Measurements from ENCODE around the gene ATP6V0B.

Gene ATP6V0B

DNA sequence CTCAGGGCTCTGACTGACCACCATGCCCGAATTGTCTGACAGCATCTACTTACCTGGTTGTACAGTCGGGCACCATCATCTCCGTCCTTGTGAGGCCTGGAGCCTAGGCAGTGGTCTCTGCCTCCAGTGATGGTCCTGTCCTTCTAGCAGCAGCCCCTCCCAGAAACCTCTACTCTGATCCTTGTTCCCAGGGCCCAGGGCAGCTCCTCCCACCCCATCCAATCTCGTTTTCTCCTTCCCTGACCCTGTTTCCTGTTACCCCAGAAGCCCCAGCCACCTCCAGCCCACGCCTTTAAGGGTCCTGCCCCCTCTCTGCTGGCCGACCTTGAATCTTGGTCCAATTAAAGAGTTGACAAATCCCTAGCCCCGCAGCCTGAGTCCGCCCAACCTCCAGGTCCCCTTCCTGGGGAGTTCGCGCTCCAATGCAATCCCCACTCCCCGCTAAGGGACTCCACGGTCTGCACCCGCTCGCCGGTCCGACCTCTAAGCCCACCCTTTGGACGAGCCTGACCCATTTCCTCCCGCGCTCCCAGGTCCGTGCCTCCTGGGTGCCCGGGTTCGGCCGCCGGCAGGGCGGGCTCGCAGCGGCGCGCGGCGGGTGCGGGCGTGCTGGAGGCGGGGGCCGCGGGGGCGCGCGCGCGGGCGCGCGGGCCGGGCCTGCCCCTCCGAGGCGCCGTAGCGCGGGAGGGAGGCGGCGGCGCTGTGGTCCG lies 3.9 kb downstream of the ATP6V0B start, which contains the start of gene B4GALT2:
TSS of gene B4GALT2 (plus strand) at position 660 of the 710 bp plus-strand sequence. CDS start 1,951 bp downstream, outside the sequence.
- TF ChIP-seq, protein P1, sequence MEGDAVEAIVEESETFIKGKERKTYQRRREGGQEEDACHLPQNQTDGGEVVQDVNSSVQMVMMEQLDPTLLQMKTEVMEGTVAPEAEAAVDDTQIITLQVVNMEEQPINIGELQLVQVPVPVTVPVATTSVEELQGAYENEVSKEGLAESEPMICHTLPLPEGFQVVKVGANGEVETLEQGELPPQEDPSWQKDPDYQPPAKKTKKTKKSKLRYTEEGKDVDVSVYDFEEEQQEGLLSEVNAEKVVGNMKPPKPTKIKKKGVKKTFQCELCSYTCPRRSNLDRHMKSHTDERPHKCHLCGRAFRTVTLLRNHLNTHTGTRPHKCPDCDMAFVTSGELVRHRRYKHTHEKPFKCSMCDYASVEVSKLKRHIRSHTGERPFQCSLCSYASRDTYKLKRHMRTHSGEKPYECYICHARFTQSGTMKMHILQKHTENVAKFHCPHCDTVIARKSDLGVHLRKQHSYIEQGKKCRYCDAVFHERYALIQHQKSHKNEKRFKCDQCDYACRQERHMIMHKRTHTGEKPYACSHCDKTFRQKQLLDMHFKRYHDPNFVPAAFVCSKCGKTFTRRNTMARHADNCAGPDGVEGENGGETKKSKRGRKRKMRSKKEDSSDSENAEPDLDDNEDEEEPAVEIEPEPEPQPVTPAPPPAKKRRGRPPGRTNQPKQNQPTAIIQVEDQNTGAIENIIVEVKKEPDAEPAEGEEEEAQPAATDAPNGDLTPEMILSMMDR (IDR thresholded peaks at IDR 0.05): no peak
- peak; percentile 63 for DNase-seq
- H3K4me1 Mint-ChIP-seq: peaks cover 78% of the 10 kb centered on the region
- H3K36me3 Mint-ChIP-seq (ENCODE audit: low read depth): peaks cover 25% of the 10 kb centered on the region
- peak within 1 kb of the TSS; percentile 93 for H3K4me3 Mint-ChIP-seq
- no peaks in the 10 kb centered on the region for H3K9me3 Mint-ChIP-seq
- peaks cover under 1% of the 10 kb centered on the region for H3K27me3 Mint-ChIP-seq (ENCODE audit: low read depth, poor library complexity)
- H3K27ac Mint-ChIP-seq: peak within 1 kb of the TSS; percentile 80

DNA sequence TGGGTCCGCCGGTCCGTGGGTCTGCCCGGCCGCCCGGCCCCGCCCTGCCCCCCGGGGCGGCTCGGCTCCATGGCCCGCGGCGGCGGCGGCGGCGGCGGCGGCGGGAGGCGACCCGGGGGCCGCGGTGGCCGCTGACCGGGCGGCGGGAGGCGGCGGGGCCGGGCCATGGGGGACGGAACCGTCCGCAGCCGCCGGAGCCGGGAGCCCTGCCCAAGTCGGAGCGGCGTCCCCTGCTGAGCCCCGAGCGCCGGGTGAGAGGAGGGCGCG lies 4.4 kb downstream of the ATP6V0B start:
- Mint-ChIP-seq H3K9me3 (no peaks in the 10 kb centered on the region), H3K27me3 (ENCODE audit: low read depth, poor library complexity) (no peaks in the 10 kb centered on the region), H3K36me3 (ENCODE audit: low read depth) (peaks cover 27% of the 10 kb centered on the region), H3K27ac (no peak overlapping the region), H3K4me1 (peaks cover 78% of the 10 kb centered on the region), H3K4me3 (no peak overlapping the region)
- TF ChIP-seq, protein P1 (IDR thresholded peaks at IDR 0.05): no peak
- DNase-seq: no peak

- Mint-ChIP-seq H3K27me3 (ENCODE audit: low read depth, poor library complexity) (no peaks in the 10 kb centered on the region), H3K4me3 (peak overlapping the region; percentile 91), H3K4me1 (peaks cover 78% of the 10 kb centered on the region), H3K9me3 (no peaks in the 10 kb centered on the region), H3K36me3 (ENCODE audit: low read depth) (peaks cover 30% of the 10 kb centered on the region), H3K27ac (no peak overlapping the region)
- DNase-seq: peak; percentile 56
- TF ChIP-seq, protein P1 (IDR thresholded peaks at IDR 0.05): no peak
Observed at GRCh38 chr1:43979528-43980254, 4.9 kb downstream of the ATP6V0B start.

DNA sequence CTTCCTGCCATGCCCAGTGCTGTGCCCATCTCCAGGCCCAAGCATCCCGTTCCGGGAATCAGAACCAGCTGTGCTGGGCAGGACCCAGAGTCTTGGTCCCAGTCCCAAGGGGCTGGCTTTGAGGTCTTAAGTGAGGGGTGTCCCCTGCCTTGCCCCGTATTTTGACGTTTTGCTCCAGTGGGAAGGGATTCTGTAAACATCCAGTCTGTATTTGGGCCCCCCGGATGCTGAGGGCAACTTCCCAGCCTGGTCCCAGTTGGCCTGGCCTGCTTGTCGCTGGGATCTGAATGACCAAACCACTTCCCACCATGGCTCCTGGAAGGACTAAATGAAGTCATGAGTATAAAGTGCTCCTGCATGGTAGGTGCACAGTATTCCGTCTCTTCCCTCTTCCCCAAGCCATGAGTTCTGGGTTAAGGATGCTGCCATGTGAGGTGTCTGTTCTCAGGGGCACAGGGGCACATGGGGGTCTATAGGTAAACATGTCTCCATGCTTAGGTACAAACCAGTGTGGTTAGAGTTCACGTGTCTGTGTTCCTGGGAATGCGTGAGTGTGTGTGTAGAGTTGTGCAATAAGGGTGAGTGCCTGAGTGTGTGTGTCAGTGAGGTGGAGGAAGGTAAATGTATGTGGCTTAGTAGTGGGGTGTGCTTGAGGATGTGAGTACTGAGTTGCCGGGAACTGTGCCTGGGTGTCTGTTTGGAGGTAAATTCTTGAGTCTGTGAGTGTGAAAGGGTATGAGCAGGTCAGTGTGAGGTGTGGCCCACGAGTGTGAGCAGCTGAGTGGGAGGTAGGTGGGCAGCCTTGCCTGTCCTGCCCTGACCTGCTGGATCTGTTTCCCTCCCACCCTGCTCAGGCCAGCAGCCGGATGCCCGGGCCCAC lies 5.7 kb downstream of the ATP6V0B start:
- TF ChIP-seq, protein P1 (IDR thresholded peaks at IDR 0.05): no peak
- H3K27ac Mint-ChIP-seq: peak overlapping the region; percentile 56
- peaks cover 80% of the 10 kb centered on the region for H3K4me1 Mint-ChIP-seq

GRCh38 chr1:43981135-43981491 lies 6.4 kb downstream of the ATP6V0B start:
- H3K27ac Mint-ChIP-seq: no peak overlapping the region
- H3K9me3 Mint-ChIP-seq: no peaks in the 10 kb centered on the region
- H3K27me3 Mint-ChIP-seq (ENCODE audit: low read depth, poor library complexity): no peaks in the 10 kb centered on the region
- TF ChIP-seq, protein P1 (IDR thresholded peaks at IDR 0.05): no peak
- DNase-seq: no peak
- H3K36me3 Mint-ChIP-seq (ENCODE audit: low read depth): peaks cover 39% of the 10 kb centered on the region
- H3K4me3 Mint-ChIP-seq: no peak overlapping the region
- H3K4me1 Mint-ChIP-seq: peaks cover 80% of the 10 kb centered on the region

More for the DNA sequence above, 5.7 kb downstream of the ATP6V0B start:
- DNase-seq: no peak
- Mint-ChIP-seq H3K4me3 (peak overlapping the region; percentile 91), H3K36me3 (ENCODE audit: low read depth) (peaks cover 33% of the 10 kb centered on the region), H3K9me3 (no peaks in the 10 kb centered on the region), H3K27me3 (ENCODE audit: low read depth, poor library complexity) (no peaks in the 10 kb centered on the region)
